GM04503 (cell line): Measurements from ENCODE around the gene MAP3K10.

Experiments
- DNase-seq: peaks from one replicate; pipeline ENCODE4 v3.0.0-alpha.2; 2012; ENCODE audit warnings: low read depth

The MAP3K10 gene

GRCh38 chr19:40233811-40234389 lies 42.7 kb downstream of the MAP3K10 start:
- DNase-seq, result no peak

GRCh38 chr19:40234429-40235237 lies 43.4 kb downstream of the MAP3K10 start:
- no peak for DNase-seq

GRCh38 chr19:40235238-40236025 lies 44.2 kb downstream of the MAP3K10 start:
- DNase-seq, result no peak

GRCh38 chr19:40236026-40236355 lies 44.8 kb downstream of the MAP3K10 start:
- DNase-seq, result no peak

GRCh38 chr19:40236366-40236765 lies 45.1 kb downstream of the MAP3K10 start:
- no peak for DNase-seq

GRCh38 chr19:40237791-40238190 lies 46.6 kb downstream of the MAP3K10 start:
- DNase-seq, result no peak

- DNase-seq, result no peak
These were observed 47.5 kb downstream of the MAP3K10 start for GRCh38 chr19:40238775-40239174.

GRCh38 chr19:40239415-40240226 lies 48.4 kb downstream of the MAP3K10 start:
- no peak for DNase-seq

- no peak for DNase-seq
These were observed 49.1 kb downstream of the MAP3K10 start for GRCh38 chr19:40240332-40240731.

GRCh38 chr19:40241125-40241808 lies 50.0 kb downstream of the MAP3K10 start:
- no peak for DNase-seq

- no peak for DNase-seq
These were observed 50.7 kb downstream of the MAP3K10 start for GRCh38 chr19:40241809-40242384.

- DNase-seq, result no peak
These were observed 51.3 kb downstream of the MAP3K10 start for GRCh38 chr19:40242480-40242879.

- DNase-seq, result no peak
These were observed 52.0 kb downstream of the MAP3K10 start for GRCh38 chr19:40243181-40243580.

GRCh38 chr19:40244579-40245317 lies 53.5 kb downstream of the MAP3K10 start:
- no peak for DNase-seq

GRCh38 chr19:40245506-40246128 lies 54.4 kb downstream of the MAP3K10 start:
- DNase-seq, result no peak

- DNase-seq, result no peak
These were observed 55.3 kb downstream of the MAP3K10 start for GRCh38 chr19:40246292-40247073.

GRCh38 chr19:40247178-40247577 lies 56.0 kb downstream of the MAP3K10 start:
- no peak for DNase-seq

GRCh38 chr19:40247735-40248262 lies 56.6 kb downstream of the MAP3K10 start:
- no peak for DNase-seq

- DNase-seq, result no peak
These were observed 58.0 kb downstream of the MAP3K10 start for GRCh38 chr19:40249201-40249600.
